SU-DHL-6 (cell line): ENCODE measurements around the gene SH3BP2.
A peak's percentile ranks its signal among the peaks of the same experiment; 100 is the strongest.

ENCODE experiments used
- H2AFZ ChIP-seq: fragments of 200-600 bp; sonication (generic); 2 replicates; pipeline ENCODE4 v1.6.1; 2014; ENCODE audit warnings: low read depth, mild to moderate bottlenecking, moderate library complexity, mixed read lengths, antibody characterized with exemption, low read length; ENCODE audit not compliant: severe bottlenecking
- H3F3A ChIP-seq: fragments of 200-600 bp; shearing (Covaris generic); 2 replicates; pipeline ENCODE4 v1.6.0; 2016; ENCODE audit warnings: antibody characterized with exemption, mild to moderate bottlenecking; ENCODE audit not compliant: insufficient read depth
- H3K27ac ChIP-seq: fragments of 200-600 bp; sonication (generic); 2 replicates; pipeline ENCODE4 v1.5.1; 2016; ENCODE audit warnings: low read depth, mild to moderate bottlenecking, low read length, moderate library complexity, mixed read lengths
- H3K27me3 ChIP-seq: fragments of 200-600 bp; sonication (generic), shearing (Covaris generic); 2 replicates; pipeline ENCODE4 v1.6.0; 2014; ENCODE audit warnings: mild to moderate bottlenecking, low read length
- H3K36me3 ChIP-seq: fragments of 200-600 bp; sonication (generic); 2 replicates; pipeline ENCODE4 v1.6.1; 2014; ENCODE audit warnings: mild to moderate bottlenecking, low read length, mixed read lengths
- H3K4me2 ChIP-seq: fragments of 300-600, 200-600 bp; shearing (Covaris generic), sonication (generic); 2 replicates; pipeline ENCODE4 v1.6.0; 2014; ENCODE audit warnings: low read length, low read depth, mild to moderate bottlenecking; ENCODE audit not compliant: poor library complexity, severe bottlenecking
- H3K4me3 ChIP-seq: fragments of 200-600 bp; sonication (generic); 2 replicates; pipeline ENCODE4 v1.5.1; 2014; ENCODE audit warnings: antibody characterized with exemption, low read length, mild to moderate bottlenecking, mixed read lengths; ENCODE audit not compliant: insufficient read depth, poor library complexity, severe bottlenecking
- H3K79me2 ChIP-seq: fragments of 200-600 bp; sonication (generic); 2 replicates; pipeline ENCODE4 v1.6.1; 2014; ENCODE audit warnings: mild to moderate bottlenecking, low read length, moderate library complexity; ENCODE audit not compliant: insufficient read depth
- H3K9ac ChIP-seq: fragments of 200-600 bp; sonication (generic); 2 replicates; pipeline ENCODE4 v1.7.0; 2014; ENCODE audit warnings: mild to moderate bottlenecking, low read length
- H3K9me2 ChIP-seq: fragments of 200-600 bp; sonication (generic); replicated peaks from 2 replicates; pipeline ENCODE4 v1.6.1; 2014; ENCODE audit warnings: low read length; ENCODE audit not compliant: insufficient read depth
- H3K9me3 ChIP-seq: fragments of 200-600 bp; sonication (generic); 2 replicates; pipeline ENCODE4 v1.6.1; 2014; ENCODE audit warnings: low read length, mixed read lengths; ENCODE audit not compliant: insufficient read depth
- H4K20me1 ChIP-seq: fragments of 200-600 bp; sonication (generic); 2 replicates; pipeline ENCODE4 v1.6.1; 2014; ENCODE audit warnings: low read depth, mild to moderate bottlenecking, antibody characterized with exemption, low read length, moderate library complexity, mixed read lengths
- CTCF ChIP-seq: fragments of 200-600 bp; sonication (generic); IDR thresholded peaks from one replicate; pipeline ENCODE4 v1.5.1; 2017; ENCODE audit warnings: antibody characterized with exemption, mild to moderate bottlenecking, low read length, moderate library complexity; ENCODE audit not compliant: insufficient read depth, poor library complexity, severe bottlenecking
- EZH2phosphoT487 ChIP-seq: fragments of 200-600 bp; sonication (generic), shearing (Covaris generic); conservative IDR thresholded peaks from 2 replicates; pipeline ENCODE4 v1.6.1; 2018; ENCODE audit warnings: mild to moderate bottlenecking, antibody characterized with exemption, low read length, moderate library complexity, mixed read lengths

The SH3BP2 gene

GRCh38 chr4:2850966-2851798 lies 58.3 kb downstream of the SH3BP2 start:
- no peaks in the 10 kb centered on the region for H3K9me2 ChIP-seq
- H4K20me1 ChIP-seq, result peaks cover 27% of the 10 kb centered on the region; the same call in 1 of the 2 replicates
- peaks cover 16% of the 10 kb centered on the region; the same call in 1 of the 2 replicates for H3F3A ChIP-seq
- H3K9ac ChIP-seq, result no peak overlapping the region
- H3K4me2 ChIP-seq, result no peak overlapping the region
- H3K27ac ChIP-seq, result no peak overlapping the region
- no peak for TF ChIP-seq CTCF
- no peak for TF ChIP-seq EZH2phosphoT487
- H3K36me3 ChIP-seq, result no peaks in the 10 kb centered on the region
- no peaks in the 10 kb centered on the region for H3K9me3 ChIP-seq
- no peaks in the 10 kb centered on the region for H3K27me3 ChIP-seq
- no peak overlapping the region for H2AFZ ChIP-seq
- H3K79me2 ChIP-seq, result no peaks in the 10 kb centered on the region
- no peak overlapping the region for H3K4me3 ChIP-seq

GRCh38 chr4:2852481-2852921 lies 59.6 kb downstream of the SH3BP2 start:
- H3K9me2 ChIP-seq, result no peaks in the 10 kb centered on the region
- peak overlapping the region; percentile 23 for H3K4me2 ChIP-seq
- no peaks in the 10 kb centered on the region for H3K9me3 ChIP-seq
- peaks cover 26% of the 10 kb centered on the region; the same call in 1 of the 2 replicates for H4K20me1 ChIP-seq
- no peak overlapping the region for H2AFZ ChIP-seq
- no peaks in the 10 kb centered on the region for H3K79me2 ChIP-seq
- no peaks in the 10 kb centered on the region for H3K36me3 ChIP-seq
- H3K4me3 ChIP-seq, result no peak overlapping the region
- H3K27ac ChIP-seq, result no peak overlapping the region
- TF ChIP-seq EZH2phosphoT487, result no peak
- no peak for TF ChIP-seq CTCF
- peaks cover 16% of the 10 kb centered on the region; the same call in 1 of the 2 replicates for H3F3A ChIP-seq
- H3K9ac ChIP-seq, result no peak overlapping the region
- no peaks in the 10 kb centered on the region for H3K27me3 ChIP-seq

GRCh38 chr4:2855584-2855983 lies 62.7 kb downstream of the SH3BP2 start:
- Histone ChIP-seq H3K27me3 (no peaks in the 10 kb centered on the region), H3K9me2 (no peaks in the 10 kb centered on the region), H3K27ac (no peak overlapping the region), H3K9me3 (no peaks in the 10 kb centered on the region), H3K4me2 (no peak overlapping the region), H4K20me1 (peaks cover 33% of the 10 kb centered on the region), H3F3A (peaks cover 16% of the 10 kb centered on the region; the same call in 1 of the 2 replicates), H3K9ac (no peak overlapping the region), H3K4me3 (no peak overlapping the region), H2AFZ (no peak overlapping the region), H3K36me3 (no peaks in the 10 kb centered on the region), H3K79me2 (no peaks in the 10 kb centered on the region)
- no peak for TF ChIP-seq EZH2phosphoT487

GRCh38 chr4:2856266-2856665 lies 63.4 kb downstream of the SH3BP2 start:
- Histone ChIP-seq H3K9me3 (no peaks in the 10 kb centered on the region), H3K9ac (no peak overlapping the region), H3K4me2 (no peak overlapping the region), H3K9me2 (no peaks in the 10 kb centered on the region), H3K27ac (no peak overlapping the region), H2AFZ (no peak overlapping the region), H3K4me3 (no peak overlapping the region), H4K20me1 (peaks cover 31% of the 10 kb centered on the region), H3K36me3 (no peaks in the 10 kb centered on the region), H3K79me2 (no peaks in the 10 kb centered on the region), H3F3A (peaks cover 11% of the 10 kb centered on the region; the same call in 1 of the 2 replicates), H3K27me3 (no peaks in the 10 kb centered on the region)
- TF ChIP-seq CTCF, result no peak
